K562 (cell line): Measurements from ENCODE around the gene KCNJ10. TPM values are rescaled to one million over a fixed set of nuclear protein-coding genes. Genes with fewer than 3 reads are reported as not detected.

ENCODE experiments used
- ATAC-seq: fragments of 200-7000 bp; cut with Tn5 transposase; 3 replicates; pipeline ENCODE4 v1.9.1; 2020; ENCODE audit warnings: moderate library complexity
- BruUV-seq: library from RNA; stranded (reverse); fragments of 400-500 nt; replicated peaks from 2 replicates; lab custom pipeline; 2021; lab: Mats Ljungman, UMichigan
- CTCF ChIA-PET: fragments of 300-600 bp; formaldehyde crosslinking; extraction: SDS; loops from one replicate; lab custom pipeline; 2021; ENCODE audit warnings: low intra/inter-chr PET ratio; lab: Yijun Ruan, JAX
- POLR2A ChIA-PET: fragments of 300-600, 350-650 bp; sonication (Branson Sonifier 250); formaldehyde crosslinking; extraction: SDS; loops from one replicate; lab custom pipeline; 2021; ENCODE audit warnings: antibody characterized with exemption, inconsistent platforms; lab: Yijun Ruan, JAX
- DNase-seq, 4 experiments: peaks; one replicate each; pipeline versions ENCODE4 v3.0.0 to v3.0.0-alpha.2; 2011 to 2018; ENCODE audit warnings: low spot score in 3 of 4, mixed read lengths in 3 of 4; ENCODE audit errors: extremely low read depth in 1 of 4
- FAIRE-seq: peaks from 2 replicates; lab custom pipeline; 2011; peaks lifted over from hg19 to GRCh38; lab: Jason Lieb, UNC
- H2AFZ ChIP-seq: 2 replicates; pipeline ENCODE4 v1.6.0; 2011; ENCODE audit warnings: low read depth, low read length, control low read depth, inconsistent platforms
- H3K27ac ChIP-seq: fragments of 200-600 bp; 3 replicates; pipeline ENCODE4 v1.8.0; 2011; ENCODE audit warnings: low read depth, mild to moderate bottlenecking, control low read depth, inconsistent platforms, low read length, moderate library complexity, mixed read lengths; ENCODE audit errors: extremely low read depth
- H3K27me3 ChIP-seq, 2 experiments: fragments of 300-600 bp in 1 of 2; 2 replicates in 1 of 2; 3 replicates in 1 of 2; pipeline versions ENCODE4 v1.6.0 to v1.8.0; 2011; ENCODE audit warnings: inconsistent platforms in 2 of 2, low read length in 2 of 2, mild to moderate bottlenecking in 1 of 2, mixed read lengths in 1 of 2, moderate library complexity in 1 of 2; ENCODE audit not compliant: control insufficient read depth in 2 of 2, insufficient read depth in 2 of 2
- H3K36me3 ChIP-seq: fragments of 300-600 bp; 3 replicates; pipeline ENCODE4 v1.8.0; 2011; ENCODE audit warnings: mild to moderate bottlenecking, low read length, inconsistent platforms; ENCODE audit not compliant: control insufficient read depth, insufficient read depth
- H3K4me1 ChIP-seq, 2 experiments: fragments of 200-600 bp in 1 of 2; replicated peaks in 1 of 2; 2 replicates in 1 of 2; 3 replicates in 1 of 2; pipeline versions ENCODE4 v1.5.1 to v1.8.0; 2011; ENCODE audit warnings: inconsistent platforms in 2 of 2, low read length in 2 of 2, mild to moderate bottlenecking in 1 of 2, mixed read lengths in 1 of 2, moderate library complexity in 1 of 2; ENCODE audit not compliant: control insufficient read depth in 2 of 2, insufficient read depth in 2 of 2
- H3K4me2 ChIP-seq: 2 replicates; pipeline ENCODE4 v1.6.1; 2011; ENCODE audit warnings: low read length, control low read depth, inconsistent platforms, mixed read lengths; ENCODE audit not compliant: insufficient read depth
- H3K4me3 ChIP-seq: fragments of 200-600 bp; sonication (generic), shearing (Covaris generic); 2 replicates; pipeline ENCODE4 v1.5.1; 2016; ENCODE audit warnings: control low read depth, inconsistent platforms
- H3K79me2 ChIP-seq: fragments of 200-600 bp; 3 replicates; pipeline ENCODE4 v1.8.0; 2011; ENCODE audit warnings: low read length, inconsistent platforms; ENCODE audit not compliant: control insufficient read depth, insufficient read depth
- H3K9ac ChIP-seq, 2 experiments: 2 replicates each; pipeline versions ENCODE4 v1.6.0 to v1.6.1; 2011; ENCODE audit warnings: low read depth in 2 of 2, low read length in 2 of 2, control low read depth in 1 of 2, inconsistent platforms in 1 of 2, mild to moderate bottlenecking in 1 of 2, mixed read lengths in 1 of 2; ENCODE audit not compliant: insufficient read depth in 1 of 2
- H3K9me1 ChIP-seq: one replicate; pipeline ENCODE4 v1.6.0; 2011; ENCODE audit warnings: inconsistent platforms, mild to moderate bottlenecking, low read length, moderate library complexity; ENCODE audit not compliant: control insufficient read depth, insufficient read depth
- H3K9me3 ChIP-seq: replicated peaks from 2 replicates; pipeline ENCODE4 v1.5.1; 2011; ENCODE audit warnings: low read depth, low read length, inconsistent platforms; ENCODE audit not compliant: control insufficient read depth, insufficient read depth
- H4K20me1 ChIP-seq: replicated peaks from 2 replicates; pipeline ENCODE4 v1.6.1; 2011; ENCODE audit warnings: low read length, inconsistent platforms, mixed read lengths; ENCODE audit not compliant: control insufficient read depth, insufficient read depth
- CTCFL ChIP-seq: IDR thresholded peaks from 2 replicates; pipeline ENCODE4 v1.6.1; 2011; ENCODE audit warnings: borderline replicate concordance, low read depth, mild to moderate bottlenecking, moderate library complexity, low read length; ENCODE audit not compliant: insufficient read depth, poor library complexity, severe bottlenecking
- FOXP4 ChIP-seq: sonication (generic); formaldehyde crosslinking; IDR thresholded peaks from 2 replicates; pipeline ENCODE4 v1.8.0; 2022; ENCODE audit warnings: mild to moderate bottlenecking, missing genetic modification reagents, borderline replicate concordance
- HMG20B ChIP-seq: fragments of 250-450 bp; sonication (Bioruptor Pico); IDR thresholded peaks from 2 replicates; pipeline ENCODE4 v1.5.0; 2021; ENCODE audit warnings: mild to moderate bottlenecking
- HNRNPUL1 ChIP-seq: fragments of 200-400 bp; formaldehyde crosslinking; IDR thresholded peaks from 2 replicates; pipeline ENCODE4 v1.6.1; 2017; ENCODE audit warnings: low read length
- MYBL2 ChIP-seq, 2 experiments: fragments of 450-650 bp in 1 of 2; sonication (generic) in 1 of 2; formaldehyde crosslinking in 1 of 2; IDR thresholded peaks; 2 replicates each; pipeline versions ENCODE4 v1.6.1 to v1.8.1; 2017 to 2022; ENCODE audit warnings: borderline replicate concordance in 1 of 2, inconsistent platforms in 1 of 2, low read depth in 1 of 2, mild to moderate bottlenecking in 1 of 2, missing genetic modification reagents in 1 of 2, moderate library complexity in 1 of 2
- PCBP1 ChIP-seq: fragments of 200-400 bp; formaldehyde crosslinking; IDR thresholded peaks from 2 replicates; pipeline ENCODE4 v1.6.1; 2018; ENCODE audit warnings: mild to moderate bottlenecking, low read depth, low read length; ENCODE audit not compliant: poor library complexity, severe bottlenecking
- PRPF4 ChIP-seq: fragments of 200-400 bp; formaldehyde crosslinking; IDR thresholded peaks from one replicate; pipeline ENCODE4 v1.6.1; 2017; ENCODE audit warnings: low read length, low read depth, mild to moderate bottlenecking; ENCODE audit not compliant: insufficient read depth, poor library complexity, severe bottlenecking
- SAFB2 ChIP-seq: fragments of 200-400 bp; formaldehyde crosslinking; IDR thresholded peaks from 2 replicates; pipeline ENCODE4 v1.6.1; 2018; ENCODE audit warnings: borderline replicate concordance, low read length, low read depth, moderate library complexity; ENCODE audit not compliant: severe bottlenecking
- SMC3 ChIP-seq: conservative IDR thresholded peaks from 2 replicates; pipeline ENCODE4 v1.6.1; 2011; ENCODE audit warnings: low read depth, low read length, improper control_type of control experiment; ENCODE audit not compliant: insufficient read depth
- ZNF584 ChIP-seq: fragments of 200-800 bp; sonication (Bioruptor generic); IDR thresholded peaks from 2 replicates; pipeline ENCODE4 v1.6.1; 2016; ENCODE audit warnings: low read depth, mild to moderate bottlenecking, missing genetic modification characterization, missing compliant biosample characterization
- ZNF639 ChIP-seq, 2 experiments: fragments of 200-800 bp in 1 of 2; sonication (Bioruptor generic) in 1 of 2; sonication (generic) in 1 of 2; formaldehyde crosslinking in 1 of 2; IDR thresholded peaks in 1 of 2; conservative IDR thresholded peaks in 1 of 2; 2 replicates each; pipeline versions ENCODE4 v1.5.0 to v1.6.1; 2016 to 2020; ENCODE audit warnings: missing compliant biosample characterization in 1 of 2, missing genetic modification characterization in 1 of 2, missing genetic modification reagents in 1 of 2
- ZNF668 ChIP-seq: fragments of 250-450 bp; sonication (Bioruptor Pico); IDR thresholded peaks from 2 replicates; pipeline ENCODE4 v1.8.0; 2022; ENCODE audit warnings: mild to moderate bottlenecking, inconsistent platforms
- WGBS: fragments of 100-300 bp; shearing (Covaris generic); methylation state at CpG from one replicate; pipeline ENCODE4 v1.1.6; 2016; ENCODE audit warnings: low coverage, mixed read lengths; ENCODE audit not compliant: insufficient coverage; ENCODE audit errors: missing lambda C conversion rate; 5-methylcytosine and 5-hydroxymethylcytosine counted together
- in situ Hi-C: fragments of 300-500 bp; cut with MboI; formaldehyde crosslinking; loops from 4 replicates; pipeline ENCODE4 v1.15.0; 2018; ENCODE audit warnings: inconsistent platforms, mixed read lengths
- intact Hi-C: fragments of 100-400 bp; cut with micrococcal nuclease; formaldehyde crosslinking; loops from 2 replicates; pipeline ENCODE4 v1.14.2; 2022
- polyA plus RNA-seq, 8 experiments: library from polyadenylated mRNA; depleted of rRNA in 4 of 8; stranded (reverse) in 5 of 8; unstranded in 3 of 8; fragments of >200 nt; fragmentation: Nextera tagmentation in 2 of 8; fragmentation: Illumina TruSeq in 1 of 8; extraction: Ambion mirVana in 2 of 8; extraction: Trizol in 1 of 8; gene quantifications; 2 replicates each; pipeline versions ENCODE4 v1.2.1 to v1.2.3, GENCODE V29; 2011 to 2014; ENCODE audit warnings: inconsistent platforms in 1 of 8, missing spikeins in 1 of 8
- total RNA-seq, 7 experiments: library from RNA; depleted of rRNA in 6 of 7; stranded (reverse); fragments of >200 nt in 6 of 7; fragmentation: Illumina TruSeq in 2 of 7; extraction: Trizol in 2 of 7; gene quantifications; 2 replicates each; pipeline versions ENCODE4 v1.2.1 to v1.2.3, GENCODE V29; 2011 to 2021; ENCODE audit warnings: low replicate concordance in 1 of 7
- TF ChIP-seq, protein P1 (sequence below): fragments of 450-650 bp; IDR thresholded peaks from 2 replicates; pipeline ENCODE4 v1.6.1; 2016

The KCNJ10 gene
- total and polyA plus RNA-seq, 9 of the 15 experiments (the other 6 are each of a cell fraction or from before 2014, with no cell fraction given): 0.06 to 0.11 TPM; not detected in 7

DNA sequence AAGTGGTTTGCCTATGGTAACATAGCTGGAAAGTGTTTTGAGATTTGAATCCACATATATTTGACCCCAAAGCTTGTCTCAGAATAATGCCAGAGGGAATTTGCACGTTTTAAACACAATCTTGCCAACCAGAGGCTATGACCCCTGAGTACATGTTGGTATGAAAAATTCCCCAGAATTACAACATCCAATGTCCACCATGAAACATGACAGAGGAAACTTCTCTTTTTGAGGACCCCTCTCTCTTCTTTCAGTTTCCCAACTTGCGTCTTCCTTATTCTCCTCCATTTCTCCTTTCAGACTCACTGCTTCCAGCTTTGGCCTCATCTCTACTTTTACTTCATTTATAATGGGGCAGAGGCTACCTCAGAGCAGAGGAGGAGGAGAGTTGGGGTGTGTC, 5.9 kb upstream of the KCNJ10 start:
- Histone ChIP-seq H3K79me2 (no peaks in the 10 kb centered on the region), H3K4me1 (no peaks in the 10 kb centered on the region), H2AFZ (no peak overlapping the region), H4K20me1 (no peaks in the 10 kb centered on the region), H3K9ac (no peak overlapping the region), H3K4me2 (no peak overlapping the region), H3K27ac (no peak overlapping the region), H3K9me1 (no peaks in the 10 kb centered on the region), H3K36me3 (no peaks in the 10 kb centered on the region), H3K27me3 (peaks cover 12 to 31% of the 10 kb centered on the region in 2 experiments; a peak in 4 of 5 replicates), H3K4me3 (no peak overlapping the region), H3K9me3 (no peaks in the 10 kb centered on the region)
- BruUV-seq: no TSS peak
- intact Hi-C loops (no loop called here), in situ Hi-C loops (no loop called here)
- 5% methylated on average over 2 of the region's 2 CpGs for WGBS
- DNase-seq: no peak
- no peak for ATAC-seq
- POLR2A ChIA-PET: no interaction called here
- CTCF ChIA-PET: no interaction called here
- FAIRE-seq: no peak
- TF ChIP-seq SMC3: no peak
- TF ChIP-seq PCBP1: no peak
- TF ChIP-seq SAFB2: no peak
- TF ChIP-seq CTCFL: no peak
- TF ChIP-seq MYBL2 (IDR thresholded peaks at IDR 0.05; ENCODE audit: low read depth): no peak
- no peak for TF ChIP-seq MYBL2 (CRISPR knock-in tag; IDR thresholded peaks at IDR 0.05; ENCODE audit: borderline replicate concordance)
- no peak for TF ChIP-seq ZNF668
- no peak for TF ChIP-seq HNRNPUL1
- no peak for TF ChIP-seq FOXP4 (CRISPR knock-in tag)
- no peak for TF ChIP-seq PRPF4
- no peak for TF ChIP-seq ZNF584
- no peak for TF ChIP-seq ZNF639 (CRISPR knock-in tag; conservative IDR thresholded peaks at IDR 0.05 in 1 of 2, IDR thresholded peaks at IDR 0.05 in 1 of 2)
- no peak for TF ChIP-seq HMG20B
- TF ChIP-seq, protein P1, sequence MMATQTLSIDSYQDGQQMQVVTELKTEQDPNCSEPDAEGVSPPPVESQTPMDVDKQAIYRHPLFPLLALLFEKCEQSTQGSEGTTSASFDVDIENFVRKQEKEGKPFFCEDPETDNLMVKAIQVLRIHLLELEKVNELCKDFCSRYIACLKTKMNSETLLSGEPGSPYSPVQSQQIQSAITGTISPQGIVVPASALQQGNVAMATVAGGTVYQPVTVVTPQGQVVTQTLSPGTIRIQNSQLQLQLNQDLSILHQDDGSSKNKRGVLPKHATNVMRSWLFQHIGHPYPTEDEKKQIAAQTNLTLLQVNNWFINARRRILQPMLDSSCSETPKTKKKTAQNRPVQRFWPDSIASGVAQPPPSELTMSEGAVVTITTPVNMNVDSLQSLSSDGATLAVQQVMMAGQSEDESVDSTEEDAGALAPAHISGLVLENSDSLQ: no peak
